GM18858 (cell line): ENCODE data around the gene RICTOR.

Experiments
- ATAC-seq: cut with Tn5 transposase; IDR thresholded peaks from one replicate; pipeline ENCODE4 v1.9.1; 2021; ENCODE audit not compliant: unreplicated experiment

The RICTOR gene, protein sequence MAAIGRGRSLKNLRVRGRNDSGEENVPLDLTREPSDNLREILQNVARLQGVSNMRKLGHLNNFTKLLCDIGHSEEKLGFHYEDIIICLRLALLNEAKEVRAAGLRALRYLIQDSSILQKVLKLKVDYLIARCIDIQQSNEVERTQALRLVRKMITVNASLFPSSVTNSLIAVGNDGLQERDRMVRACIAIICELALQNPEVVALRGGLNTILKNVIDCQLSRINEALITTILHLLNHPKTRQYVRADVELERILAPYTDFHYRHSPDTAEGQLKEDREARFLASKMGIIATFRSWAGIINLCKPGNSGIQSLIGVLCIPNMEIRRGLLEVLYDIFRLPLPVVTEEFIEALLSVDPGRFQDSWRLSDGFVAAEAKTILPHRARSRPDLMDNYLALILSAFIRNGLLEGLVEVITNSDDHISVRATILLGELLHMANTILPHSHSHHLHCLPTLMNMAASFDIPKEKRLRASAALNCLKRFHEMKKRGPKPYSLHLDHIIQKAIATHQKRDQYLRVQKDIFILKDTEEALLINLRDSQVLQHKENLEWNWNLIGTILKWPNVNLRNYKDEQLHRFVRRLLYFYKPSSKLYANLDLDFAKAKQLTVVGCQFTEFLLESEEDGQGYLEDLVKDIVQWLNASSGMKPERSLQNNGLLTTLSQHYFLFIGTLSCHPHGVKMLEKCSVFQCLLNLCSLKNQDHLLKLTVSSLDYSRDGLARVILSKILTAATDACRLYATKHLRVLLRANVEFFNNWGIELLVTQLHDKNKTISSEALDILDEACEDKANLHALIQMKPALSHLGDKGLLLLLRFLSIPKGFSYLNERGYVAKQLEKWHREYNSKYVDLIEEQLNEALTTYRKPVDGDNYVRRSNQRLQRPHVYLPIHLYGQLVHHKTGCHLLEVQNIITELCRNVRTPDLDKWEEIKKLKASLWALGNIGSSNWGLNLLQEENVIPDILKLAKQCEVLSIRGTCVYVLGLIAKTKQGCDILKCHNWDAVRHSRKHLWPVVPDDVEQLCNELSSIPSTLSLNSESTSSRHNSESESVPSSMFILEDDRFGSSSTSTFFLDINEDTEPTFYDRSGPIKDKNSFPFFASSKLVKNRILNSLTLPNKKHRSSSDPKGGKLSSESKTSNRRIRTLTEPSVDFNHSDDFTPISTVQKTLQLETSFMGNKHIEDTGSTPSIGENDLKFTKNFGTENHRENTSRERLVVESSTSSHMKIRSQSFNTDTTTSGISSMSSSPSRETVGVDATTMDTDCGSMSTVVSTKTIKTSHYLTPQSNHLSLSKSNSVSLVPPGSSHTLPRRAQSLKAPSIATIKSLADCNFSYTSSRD (N-terminal part only)

GRCh38 chr5:39074017-39074814, at the start of gene RICTOR:
Gene RICTOR (minus strand): TSS chr5:39074399. CDS start chr5:39074377, 22 bp downstream.
- ATAC-seq, result peak; percentile 55

- ATAC-seq, result no peak
Observed at GRCh38 chr5:39121922-39122321, 47.7 kb upstream of the RICTOR start.

GRCh38 chr5:39121315-39121714, 47.1 kb upstream of the RICTOR start:
- ATAC-seq, result no peak

DNA sequence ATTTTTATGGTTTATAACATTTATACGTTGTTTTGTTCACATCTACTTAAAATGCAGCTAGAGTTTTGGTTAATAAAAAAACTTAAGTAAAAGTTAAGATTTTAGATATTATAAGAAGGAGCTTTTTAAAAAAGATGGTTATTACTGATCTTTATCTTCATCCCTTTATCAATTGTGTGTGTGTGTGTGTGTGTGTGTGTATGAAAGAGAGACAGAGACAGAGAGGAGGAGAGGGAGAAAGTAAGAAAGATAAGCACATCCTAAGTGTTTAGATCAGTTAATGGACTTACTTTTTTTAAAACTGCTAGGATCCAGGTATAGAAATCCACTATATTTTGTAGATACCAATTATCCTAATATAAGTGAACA, 45.8 kb upstream of the RICTOR start:
- no peak for ATAC-seq

DNA sequence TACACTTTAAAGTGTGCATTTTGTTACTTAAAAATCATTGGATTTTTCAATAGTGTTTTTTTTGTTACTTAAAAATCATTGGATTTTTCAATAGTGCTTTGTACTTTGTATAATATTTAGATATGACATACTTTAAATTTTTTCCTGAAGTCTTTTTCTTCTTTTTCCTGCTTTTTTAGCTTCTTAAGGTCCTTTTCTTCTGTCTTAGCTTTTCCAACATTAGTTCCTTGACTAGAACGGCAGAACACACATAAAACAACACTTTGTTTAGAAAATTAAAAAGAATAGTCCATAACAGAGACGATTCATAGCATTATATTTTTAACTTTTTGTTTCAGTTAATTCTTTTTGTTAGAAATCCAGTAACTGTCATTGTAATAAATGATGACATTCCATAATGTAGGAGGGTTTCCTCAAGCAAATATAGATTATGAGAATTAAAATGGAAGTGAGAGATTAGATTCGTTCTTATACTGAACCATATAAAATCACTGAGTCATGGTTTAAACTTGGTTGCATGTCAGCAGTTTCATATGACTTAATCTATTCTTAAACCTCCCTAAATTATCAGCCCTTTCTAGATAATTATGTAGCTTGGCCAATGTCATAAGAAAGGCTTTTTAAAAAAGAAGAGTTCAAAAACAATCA, 45.3 kb upstream of the RICTOR start:
- ATAC-seq, result no peak

- ATAC-seq, result no peak
Observed at GRCh38 chr5:39118638-39119037, 44.4 kb upstream of the RICTOR start.

DNA sequence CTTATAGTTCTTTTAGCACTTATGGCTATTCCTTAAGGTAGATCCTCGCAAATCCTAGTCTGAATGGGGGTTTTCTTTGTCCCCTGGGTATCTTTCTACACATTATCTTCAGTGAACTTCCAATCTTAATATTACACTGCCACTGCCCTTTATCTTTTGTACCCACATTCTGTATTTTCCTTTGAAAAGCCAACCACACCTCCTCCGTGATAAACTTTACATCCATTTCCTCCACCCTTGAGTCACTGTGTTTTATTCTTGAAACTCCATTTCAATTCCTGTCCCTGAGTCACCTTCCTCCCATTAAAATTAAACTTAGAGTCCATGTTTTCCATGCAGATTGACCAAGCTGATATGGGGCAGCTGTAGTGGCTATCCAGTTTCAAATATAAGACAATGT, 43.2 kb upstream of the RICTOR start:
- no peak for ATAC-seq

DNA sequence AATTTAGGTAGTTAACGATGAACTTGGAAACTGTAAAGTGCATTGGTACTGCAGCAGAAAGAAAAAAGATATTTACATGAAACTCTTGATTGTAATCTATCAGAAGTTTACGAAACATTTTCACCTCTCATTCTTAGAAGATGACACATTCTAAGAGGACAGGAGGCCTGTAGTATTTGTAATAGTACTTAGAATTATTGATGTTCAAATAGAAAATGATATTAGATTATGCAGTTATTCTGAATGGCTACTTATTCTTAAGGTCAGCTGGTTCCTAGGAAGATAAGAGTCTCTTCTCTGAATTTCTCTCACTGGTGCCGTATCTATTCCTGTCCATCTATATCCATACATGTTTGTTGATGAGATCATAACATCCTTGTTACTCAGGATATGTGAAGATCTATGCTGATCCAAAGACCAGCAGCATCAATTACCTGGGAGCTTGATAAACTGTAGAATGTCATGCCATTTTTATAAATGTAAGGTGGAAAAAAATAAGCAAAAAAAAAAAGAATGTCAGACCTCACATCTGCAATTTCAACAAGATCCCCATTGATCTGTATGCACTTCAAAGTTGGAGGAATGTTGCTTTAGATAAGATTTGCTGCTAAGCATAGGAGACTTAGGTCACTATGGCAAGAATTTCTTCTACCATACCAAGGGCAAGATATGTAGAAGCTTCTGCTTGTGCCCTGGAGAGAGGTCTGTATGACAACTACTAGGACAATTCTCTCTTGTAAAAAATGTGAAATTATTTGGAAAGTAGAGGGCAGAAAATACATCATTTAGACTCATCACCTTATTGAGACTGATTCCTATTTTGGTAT, 42.4 kb upstream of the RICTOR start:
- no peak for ATAC-seq

GRCh38 chr5:39115644-39116343, 41.6 kb upstream of the RICTOR start:
- ATAC-seq, result no peak

- no peak for ATAC-seq
Observed at GRCh38 chr5:39114155-39114554, 40.0 kb upstream of the RICTOR start.

DNA sequence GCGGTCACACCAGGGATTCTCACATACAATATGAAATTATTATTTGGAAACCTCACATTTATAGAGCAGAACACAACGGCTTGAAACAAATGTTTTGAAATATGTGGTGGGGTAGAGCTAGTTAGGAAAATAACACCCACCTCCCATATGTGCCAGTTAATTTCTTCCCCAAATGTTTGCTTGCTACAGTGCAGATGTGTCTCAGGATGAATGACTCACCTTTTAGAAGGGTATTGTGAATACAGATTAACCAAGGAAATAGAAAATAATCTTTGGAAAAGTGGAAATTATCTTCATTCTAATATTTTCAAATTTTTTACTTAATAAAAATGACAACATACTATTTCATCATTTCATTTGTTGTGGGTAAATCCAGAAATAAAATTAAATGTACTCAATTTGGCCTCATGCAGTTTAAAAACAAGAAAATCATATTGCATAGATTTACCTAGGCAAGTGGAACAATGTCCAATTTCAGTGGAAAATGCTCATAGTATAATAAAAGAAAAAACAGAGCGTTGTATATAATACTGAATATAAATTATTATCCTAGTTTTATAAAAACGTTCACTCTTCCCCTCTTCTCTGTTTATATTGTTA, 39.3 kb upstream of the RICTOR start:
- ATAC-seq, result no peak

GRCh38 chr5:39109606-39110005, 35.4 kb upstream of the RICTOR start:
- no peak for ATAC-seq

DNA sequence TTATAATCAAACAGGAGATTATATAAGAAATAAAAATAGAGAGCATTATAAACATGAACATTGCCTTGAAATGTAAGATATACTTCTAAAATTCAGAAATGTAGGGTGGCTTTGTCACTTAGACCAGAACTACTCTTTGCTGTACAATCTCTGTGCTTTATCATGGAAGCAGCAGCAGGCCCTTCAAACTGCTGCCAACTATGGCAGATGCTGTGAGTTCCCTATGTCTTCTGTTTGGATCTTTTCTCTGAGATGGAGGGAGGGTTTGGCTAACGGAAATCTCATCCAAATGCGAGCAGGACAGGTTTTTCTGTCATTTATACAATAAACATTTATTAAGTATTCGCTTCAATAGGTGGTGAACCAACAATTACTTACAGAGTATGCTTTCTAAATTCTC, 34.8 kb upstream of the RICTOR start:
- ATAC-seq, result no peak

- no peak for ATAC-seq
Observed at GRCh38 chr5:39107350-39107749, 33.2 kb upstream of the RICTOR start.

DNA sequence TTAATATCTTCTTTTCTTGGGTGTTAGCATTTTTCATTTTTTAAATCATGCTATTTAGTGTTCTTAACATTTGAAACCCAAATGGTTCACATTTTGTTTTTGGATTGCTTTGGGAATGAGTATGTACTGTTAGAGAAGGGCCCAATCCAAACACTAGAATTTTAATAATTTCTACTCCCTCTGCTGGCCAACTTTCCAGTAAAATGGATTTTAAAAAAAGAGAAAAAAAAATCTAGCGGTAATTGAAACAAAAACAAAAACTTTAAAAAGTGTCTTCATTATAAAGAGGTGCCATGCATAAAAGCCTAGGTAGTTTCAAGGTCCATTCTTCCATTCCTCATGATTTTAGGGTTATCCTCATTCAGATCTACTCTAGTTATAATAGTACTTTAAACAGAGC, 32.1 kb upstream of the RICTOR start:
- ATAC-seq, result no peak

DNA sequence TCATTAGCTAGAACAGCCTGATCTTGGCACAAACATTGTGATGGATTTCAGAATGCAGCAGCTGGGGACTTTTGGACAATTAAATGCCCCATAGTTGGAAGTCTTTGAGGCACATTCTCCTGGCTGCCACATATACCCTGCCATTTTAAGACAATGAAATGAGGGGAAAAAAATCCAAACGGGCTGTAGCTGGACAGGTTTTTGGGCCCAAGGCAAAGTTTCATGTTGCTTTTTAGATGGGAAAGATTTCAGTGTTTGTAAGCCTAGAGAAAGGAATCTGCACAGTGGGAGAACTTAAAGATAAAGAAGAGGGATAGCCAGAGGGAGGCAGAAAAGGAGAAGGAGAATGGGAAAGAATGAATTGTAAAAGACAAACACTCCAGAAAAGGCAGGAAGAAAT, 30.0 kb upstream of the RICTOR start:
- ATAC-seq, result no peak

GRCh38 chr5:39102684-39103155, 28.5 kb upstream of the RICTOR start:
- ATAC-seq, result no peak

DNA sequence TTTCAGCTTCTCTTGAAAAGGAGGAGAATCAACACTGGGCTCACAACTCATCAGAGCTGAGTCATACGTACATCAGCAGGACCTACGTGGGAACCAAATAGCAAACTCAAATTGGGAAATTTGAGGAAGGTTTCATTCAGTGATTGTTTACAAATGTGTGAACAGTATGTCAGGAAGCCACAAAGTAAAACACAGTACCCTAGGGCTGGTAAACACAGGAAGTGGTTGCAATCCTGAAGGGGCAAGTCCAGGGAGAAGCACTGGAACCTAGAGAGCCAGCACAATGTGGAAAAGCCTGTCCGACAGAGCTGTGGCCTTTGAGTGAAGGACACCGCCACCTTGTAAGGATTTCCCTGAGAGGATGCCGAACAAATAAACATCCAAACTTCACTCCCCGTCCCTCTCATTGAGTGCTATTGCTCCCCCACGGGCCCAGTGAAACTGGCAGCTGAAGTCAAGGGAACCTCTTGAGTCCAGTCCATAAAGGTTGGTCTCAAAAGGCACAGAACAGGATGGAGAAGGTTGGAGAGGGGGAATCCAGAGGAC, 26.7 kb upstream of the RICTOR start:
- ATAC-seq, result no peak
